ENCODE measurements around the gene RNASEH2B.

The RNASEH2B gene

DNA sequence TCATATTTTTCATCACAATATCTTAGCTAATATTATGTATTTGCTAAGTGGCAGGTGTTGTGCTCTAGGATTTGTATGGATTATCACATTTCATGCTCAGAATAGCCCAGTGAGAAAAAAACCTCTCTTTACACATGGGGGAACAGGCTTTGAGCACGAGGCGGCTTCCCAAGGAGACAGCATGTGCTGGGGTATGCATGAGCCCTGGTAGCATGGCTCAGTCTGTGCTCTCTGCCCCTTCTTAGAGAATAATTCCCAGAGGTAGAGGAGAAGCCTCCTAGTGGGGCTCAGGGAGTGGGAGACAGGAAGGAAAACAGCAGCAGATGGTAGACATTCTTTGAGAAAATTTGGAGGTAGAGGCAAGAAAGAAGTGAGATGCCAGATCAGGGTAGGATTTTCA is 31.6 kb downstream of the RNASEH2B start:
- DNase-seq (ENCODE audit: low read depth): no peak
- TF ChIP-seq CTCF (IDR thresholded peaks at IDR 0.05; ENCODE audit: low read depth, low read length, missing control alignments): no peak
- H3K4me3 ChIP-seq (ENCODE audit: low read depth, low read length): no peak overlapping the region

- DNase-seq (ENCODE audit: low read depth): no peak
- no peak for TF ChIP-seq CTCF (IDR thresholded peaks at IDR 0.05; ENCODE audit: low read depth, low read length, missing control alignments)
- no peak overlapping the region for H3K4me3 ChIP-seq (ENCODE audit: low read depth, low read length)
These were observed 33.2 kb downstream of the RNASEH2B start for GRCh38 chr13:50942630-50943311.

- no peak for DNase-seq (ENCODE audit: low read depth)
- no peak overlapping the region for H3K4me3 ChIP-seq (ENCODE audit: low read depth, low read length)
- TF ChIP-seq CTCF (IDR thresholded peaks at IDR 0.05; ENCODE audit: low read depth, low read length, missing control alignments): no peak
These were observed 36.1 kb downstream of the RNASEH2B start for GRCh38 chr13:50945669-50946068.

GRCh38 chr13:50948601-50949000 is 39.0 kb downstream of the RNASEH2B start:
- no peak for TF ChIP-seq CTCF (IDR thresholded peaks at IDR 0.05; ENCODE audit: low read depth, low read length, missing control alignments)

GRCh38 chr13:50950849-50951248 is 41.3 kb downstream of the RNASEH2B start:
- H3K4me3 ChIP-seq (ENCODE audit: low read depth, low read length): no peak overlapping the region
- TF ChIP-seq CTCF (IDR thresholded peaks at IDR 0.05; ENCODE audit: low read depth, low read length, missing control alignments): no peak
- DNase-seq (ENCODE audit: low read depth): no peak

More at GRCh38 chr13:50948601-50949000, 39.0 kb downstream of the RNASEH2B start:
- no peak overlapping the region for H3K4me3 ChIP-seq (ENCODE audit: low read depth, low read length)
- no peak for DNase-seq (ENCODE audit: low read depth)

GRCh38 chr13:50951366-50951765 is 41.8 kb downstream of the RNASEH2B start:
- DNase-seq (ENCODE audit: low read depth): no peak
- no peak overlapping the region for H3K4me3 ChIP-seq (ENCODE audit: low read depth, low read length)
- TF ChIP-seq CTCF (IDR thresholded peaks at IDR 0.05; ENCODE audit: low read depth, low read length, missing control alignments): no peak

GRCh38 chr13:50955241-50955640 is 45.6 kb downstream of the RNASEH2B start:
- no peak for DNase-seq (ENCODE audit: low read depth)
- no peak overlapping the region for H3K4me3 ChIP-seq (ENCODE audit: low read depth, low read length)
- no peak for TF ChIP-seq CTCF (IDR thresholded peaks at IDR 0.05; ENCODE audit: low read depth, low read length, missing control alignments)
